D721Med (cell line): ENCODE measurements around the gene RNF151.
A peak's percentile ranks its signal among the peaks of the same experiment; 100 is the strongest.

ENCODE experiments used
- DNase-seq: peaks from one replicate; pipeline ENCODE4 v3.0.0; 2011; ENCODE audit warnings: low spot score; ENCODE audit not compliant: insufficient read length
- FAIRE-seq: peaks from 2 replicates; lab custom pipeline; 2011; peaks lifted over from hg19 to GRCh38; lab: Jason Lieb, UNC
- TF ChIP-seq, protein P1 (sequence below): IDR thresholded peaks from 2 replicates; pipeline ENCODE4 v1.5.1; 2012; ENCODE audit warnings: mild to moderate bottlenecking, control low read depth; ENCODE audit not compliant: insufficient read depth; ENCODE audit errors: missing control alignments

RNF151 gene

DNA sequence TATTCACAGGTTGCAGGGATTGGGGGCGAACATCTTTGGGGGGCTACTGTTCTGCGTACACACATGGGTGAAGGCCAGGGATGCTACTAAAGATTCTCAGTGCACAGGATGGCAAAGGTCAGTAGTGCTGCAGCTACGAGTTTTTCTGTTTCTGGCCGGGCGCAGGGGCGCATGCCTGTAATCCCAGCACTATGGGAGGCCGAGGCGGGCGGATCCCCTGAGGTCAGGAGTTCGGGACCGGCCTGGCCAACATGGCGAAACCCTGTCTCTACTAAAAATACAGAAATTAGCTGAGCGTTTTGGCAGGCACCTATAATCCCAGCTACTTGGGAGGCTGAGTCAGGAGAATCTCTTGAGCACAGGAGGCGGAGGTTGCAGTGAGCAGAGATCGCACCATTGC is 46.9 kb downstream of the RNF151 start:
- TF ChIP-seq, protein P1, sequence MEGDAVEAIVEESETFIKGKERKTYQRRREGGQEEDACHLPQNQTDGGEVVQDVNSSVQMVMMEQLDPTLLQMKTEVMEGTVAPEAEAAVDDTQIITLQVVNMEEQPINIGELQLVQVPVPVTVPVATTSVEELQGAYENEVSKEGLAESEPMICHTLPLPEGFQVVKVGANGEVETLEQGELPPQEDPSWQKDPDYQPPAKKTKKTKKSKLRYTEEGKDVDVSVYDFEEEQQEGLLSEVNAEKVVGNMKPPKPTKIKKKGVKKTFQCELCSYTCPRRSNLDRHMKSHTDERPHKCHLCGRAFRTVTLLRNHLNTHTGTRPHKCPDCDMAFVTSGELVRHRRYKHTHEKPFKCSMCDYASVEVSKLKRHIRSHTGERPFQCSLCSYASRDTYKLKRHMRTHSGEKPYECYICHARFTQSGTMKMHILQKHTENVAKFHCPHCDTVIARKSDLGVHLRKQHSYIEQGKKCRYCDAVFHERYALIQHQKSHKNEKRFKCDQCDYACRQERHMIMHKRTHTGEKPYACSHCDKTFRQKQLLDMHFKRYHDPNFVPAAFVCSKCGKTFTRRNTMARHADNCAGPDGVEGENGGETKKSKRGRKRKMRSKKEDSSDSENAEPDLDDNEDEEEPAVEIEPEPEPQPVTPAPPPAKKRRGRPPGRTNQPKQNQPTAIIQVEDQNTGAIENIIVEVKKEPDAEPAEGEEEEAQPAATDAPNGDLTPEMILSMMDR, result no peak
- DNase-seq (no peak), FAIRE-seq (no peak)

DNA sequence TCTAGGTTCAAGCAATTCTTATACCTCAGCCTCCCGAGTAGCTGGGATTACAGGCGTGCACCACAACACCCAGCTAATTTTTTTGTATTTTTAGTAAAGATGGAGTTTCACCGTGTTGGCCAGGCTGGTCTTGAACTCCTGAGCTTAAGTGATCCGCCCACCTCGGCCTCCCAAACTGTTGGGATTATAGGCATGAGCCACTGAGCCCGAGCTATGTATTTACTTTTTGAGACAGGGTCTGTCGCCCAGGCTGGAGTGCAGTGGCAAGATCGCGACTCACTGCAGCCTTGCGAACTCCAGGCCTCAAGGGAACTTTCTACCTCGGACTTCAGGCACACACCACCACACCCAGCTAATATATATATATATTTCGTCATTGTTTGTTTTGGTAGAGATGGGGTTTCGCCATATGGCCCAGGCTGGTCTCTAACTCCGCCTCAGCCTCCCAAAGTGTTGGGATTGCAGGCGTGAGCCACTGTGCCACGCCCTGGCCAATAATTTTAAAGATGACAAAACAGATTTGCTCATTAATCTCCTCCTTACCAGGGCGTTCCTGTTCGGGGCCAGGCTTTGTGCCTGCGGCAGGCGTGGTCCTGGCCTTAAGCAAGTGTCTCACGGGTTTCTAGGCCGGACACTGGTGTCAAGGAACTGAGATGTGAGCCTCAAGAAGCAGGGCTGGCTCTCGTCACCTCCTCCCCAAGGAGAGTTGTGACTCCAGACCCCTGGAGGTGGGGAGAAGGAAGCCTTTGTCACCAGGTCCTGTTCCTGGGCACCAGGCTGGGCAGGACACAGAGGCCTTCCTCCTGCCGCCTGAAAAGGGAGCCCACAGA is 48.7 kb downstream of the RNF151 start:
- TF ChIP-seq, protein P1, result no peak
- FAIRE-seq, result no peak
- DNase-seq, result no peak

DNA sequence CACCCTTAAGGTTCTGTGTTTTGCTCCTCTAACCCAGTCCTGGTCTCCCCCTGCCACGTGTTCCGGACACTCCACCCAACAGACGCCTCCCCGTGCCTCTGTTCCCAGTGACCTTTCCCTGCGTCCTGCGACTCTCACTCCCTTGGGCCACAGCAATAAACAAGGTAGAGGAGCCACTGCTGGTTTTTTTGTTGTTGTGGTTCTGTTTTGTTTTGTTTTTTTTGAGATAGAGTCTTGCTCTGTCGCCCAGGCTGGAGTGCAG is 49.2 kb downstream of the RNF151 start:
- DNase-seq (no peak), FAIRE-seq (no peak)
- TF ChIP-seq, protein P1, result no peak

DNA sequence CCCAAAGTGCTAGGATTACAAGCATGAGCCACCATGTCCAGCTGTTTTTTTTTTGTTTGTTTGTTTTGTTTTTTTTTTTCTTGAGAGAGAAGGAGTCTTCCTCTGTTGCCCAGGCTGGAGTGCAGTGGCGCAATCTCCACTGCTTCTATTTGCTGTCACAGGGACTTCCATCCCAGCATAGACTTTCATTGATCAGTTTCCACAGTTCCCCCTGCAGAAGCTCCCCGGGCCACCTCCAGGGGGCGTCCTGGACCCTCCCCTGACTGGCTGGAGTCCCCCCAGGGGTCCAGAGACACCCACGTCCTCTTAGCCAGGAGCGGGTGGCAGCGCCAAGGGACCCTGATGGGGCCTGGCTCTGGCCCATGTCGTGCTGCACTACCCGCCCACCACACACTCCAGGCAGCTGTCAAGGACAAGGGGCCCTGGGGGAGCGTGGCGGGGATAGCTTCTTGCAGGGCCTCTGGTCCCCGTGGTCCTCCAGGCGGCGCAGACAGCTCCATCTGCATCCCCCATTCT is 49.8 kb downstream of the RNF151 start:
- DNase-seq (no peak), FAIRE-seq (no peak)
- TF ChIP-seq, protein P1, result peak; percentile 23
